ENCODE data around the gene CACNG7. TPM values are rescaled to one million over a fixed set of nuclear protein-coding genes. Genes with fewer than 3 reads are reported as not detected.

The CACNG7 gene
- total RNA-seq, 4 donors from 2014 or later, result not detected

MicroRNAs within 50 kb of the gene (microRNA counts, 767-probe panel; counts per million panel counts)
- 0 to 358 counts per million in 2 donors for microRNA hsa-miR-935

Other genes with a start within 250 kb of the CACNG7 start
- gene NLRP12, start 85.0 kb upstream of the CACNG7 start, total RNA-seq, result under 1 TPM in 2 of 4 donors, not detected in 2; 0.04 to 0.23 TPM
- gene MYADM, start 41.4 kb upstream of the CACNG7 start, total RNA-seq, result 10 to 100 TPM; 20.4 to 49.2 (median 33.6) TPM
- gene PRKCG, start 27.1 kb upstream of the CACNG7 start, total RNA-seq, result not detected
- under 1 TPM in 2 of 4 donors, not detected in 2; 0.05 to 0.08 TPM for gene CACNG8, start 53.7 kb downstream of the CACNG7 start, total RNA-seq
- not detected for gene CACNG6, start 82.4 kb downstream of the CACNG7 start, total RNA-seq
- gene VSTM1, start 154.6 kb downstream of the CACNG7 start, total RNA-seq, result not detected
- gene TARM1, start 172.1 kb downstream of the CACNG7 start, total RNA-seq, result not detected
- gene OSCAR, start 191.5 kb downstream of the CACNG7 start, total RNA-seq, result 1 to 10 TPM; 1.9 to 6.5 (median 3.7) TPM
- gene NDUFA3, start 193.6 kb downstream of the CACNG7 start, total RNA-seq, result 10 to 100 TPM in 3 of 4 donors, 1 to 10 TPM in 1; 2.7 to 39.4 (median 30.2) TPM
- gene TFPT, start 206.4 kb downstream of the CACNG7 start, total RNA-seq, result 10 to 100 TPM; 11.1 to 20.4 (median 16.0) TPM
- 10 to 100 TPM; 39.2 to 65.1 (median 47.3) TPM for gene PRPF31, start 206.5 kb downstream of the CACNG7 start, total RNA-seq
- 10 to 100 TPM; 19.5 to 56.9 (median 37.1) TPM for gene CNOT3, start 228.5 kb downstream of the CACNG7 start, total RNA-seq

Data from lower leg skin (tissue), 4 donors.